IMR-90 (cell line): ENCODE results near the gene ZNF607. TPM values are rescaled to one million over a fixed set of nuclear protein-coding genes. Genes with fewer than 3 reads are reported as not detected.

Experiments used
- ATAC-seq: fragments of 200-7000 bp; cut with Tn5 transposase; 2 replicates; pipeline ENCODE4 v1.9.1; 2020; ENCODE audit warnings: low read depth, mild to moderate bottlenecking, moderate library complexity
- BruUV-seq: library from RNA; stranded (reverse); fragments of 400-500 nt; replicated peaks from 2 replicates; lab custom pipeline; 2021; lab: Mats Ljungman, UMichigan
- CTCF ChIA-PET: fragments of 300-600 bp; formaldehyde crosslinking; extraction: SDS; loops from one replicate; lab custom pipeline; 2021; ENCODE audit warnings: antibody characterized with exemption; lab: Yijun Ruan, JAX
- POLR2A ChIA-PET: fragments of 300-600 bp; sonication (Branson Sonifier 250); formaldehyde crosslinking; loops from one replicate; lab custom pipeline; 2022; ENCODE audit warnings: antibody characterized with exemption; ENCODE audit not compliant: unreplicated experiment; lab: Charles Lee
- DNase-seq: peaks from one replicate; pipeline ENCODE4 v3.0.0; 2013
- H2AFZ ChIP-seq: replicated peaks from 2 replicates; pipeline ENCODE3; 2013; ENCODE audit warnings: low read length, mild to moderate bottlenecking; ENCODE audit not compliant: poor library complexity
- H2AK5ac ChIP-seq: 2 replicates; pipeline ENCODE4 v1.6.1; 2013; ENCODE audit warnings: low read depth, low read length, inconsistent platforms
- H2AK9ac ChIP-seq: replicated peaks from 2 replicates; pipeline ENCODE3; 2013; ENCODE audit warnings: mild to moderate bottlenecking, low read depth, low read length, moderate library complexity; ENCODE audit not compliant: poor library complexity
- H2BK120ac ChIP-seq: 2 replicates; pipeline ENCODE4 v1.6.1; 2013; ENCODE audit warnings: low read depth, low read length, inconsistent platforms
- H2BK15ac ChIP-seq: 3 replicates; pipeline ENCODE4 v1.6.1; 2013; ENCODE audit warnings: low read depth, low read length, inconsistent platforms
- H2BK20ac ChIP-seq: 2 replicates; pipeline ENCODE4 v1.6.1; 2013; ENCODE audit warnings: low read depth, mild to moderate bottlenecking, inconsistent platforms, low read length, moderate library complexity
- H2BK5ac ChIP-seq: 2 replicates; pipeline ENCODE4 v1.6.1; 2013; ENCODE audit warnings: mild to moderate bottlenecking, low read depth, low read length, inconsistent platforms; ENCODE audit not compliant: poor library complexity, severe bottlenecking
- H3K14ac ChIP-seq: replicated peaks from 2 replicates; pipeline ENCODE4 v1.6.1; 2013; ENCODE audit warnings: low read depth, low read length, inconsistent platforms
- H3K18ac ChIP-seq: 2 replicates; pipeline ENCODE4 v1.6.1; 2013; ENCODE audit warnings: low read depth, low read length, control low read depth
- H3K23ac ChIP-seq: 2 replicates; pipeline ENCODE4 v1.6.1; 2013; ENCODE audit warnings: low read depth, low read length, inconsistent platforms
- H3K27ac ChIP-seq: 2 replicates; pipeline ENCODE4 v1.5.1; 2013; ENCODE audit warnings: mild to moderate bottlenecking, control low read depth, low read length; ENCODE audit not compliant: insufficient read depth
- H3K27me3 ChIP-seq: 2 replicates; pipeline ENCODE4 v1.6.1; 2013; ENCODE audit warnings: low read length; ENCODE audit not compliant: control insufficient read depth, insufficient read depth
- H3K36me3 ChIP-seq: 2 replicates; pipeline ENCODE4 v1.6.1; 2013; ENCODE audit warnings: low read length, mixed read lengths; ENCODE audit not compliant: control insufficient read depth, insufficient read depth
- H3K4ac ChIP-seq: 2 replicates; pipeline ENCODE4 v1.6.1; 2013; ENCODE audit warnings: low read depth, low read length, inconsistent platforms
- H3K4me1 ChIP-seq: 2 replicates; pipeline ENCODE4 v1.6.1; 2013; ENCODE audit warnings: low read length, mixed read lengths; ENCODE audit not compliant: control insufficient read depth, insufficient read depth
- H3K4me2 ChIP-seq: 2 replicates; pipeline ENCODE4 v1.6.1; 2013; ENCODE audit warnings: low read depth, mild to moderate bottlenecking, control low read depth, low read length, moderate library complexity
- H3K4me3 ChIP-seq: 2 replicates; pipeline ENCODE4 v1.5.1; 2013; ENCODE audit warnings: low read depth, mild to moderate bottlenecking, control low read depth, low read length, moderate library complexity; ENCODE audit not compliant: insufficient read depth
- H3K56ac ChIP-seq: 2 replicates; pipeline ENCODE4 v1.6.1; 2013; ENCODE audit warnings: low read length, inconsistent platforms; ENCODE audit not compliant: insufficient read depth; ENCODE audit errors: extremely low read depth
- H3K79me1 ChIP-seq, 2 experiments: 2 replicates each; pipeline ENCODE4 v1.6.1; 2013; ENCODE audit warnings: low read length in 2 of 2, inconsistent platforms in 1 of 2, low read depth in 1 of 2
- H3K9ac ChIP-seq: 2 replicates; pipeline ENCODE4 v1.6.1; 2013; ENCODE audit warnings: low read depth, low read length, control low read depth
- H3K9me1 ChIP-seq: 2 replicates; pipeline ENCODE4 v1.6.1; 2013; ENCODE audit warnings: low read length, inconsistent platforms; ENCODE audit not compliant: insufficient read depth
- H3K9me3 ChIP-seq: 2 replicates; pipeline ENCODE4 v1.6.1; 2013; ENCODE audit warnings: low read length; ENCODE audit not compliant: control insufficient read depth, insufficient read depth
- H4K20me1 ChIP-seq: 2 replicates; pipeline ENCODE4 v1.6.1; 2013; ENCODE audit warnings: low read length, inconsistent platforms; ENCODE audit not compliant: insufficient read depth
- H4K5ac ChIP-seq: 2 replicates; pipeline ENCODE4 v1.6.1; 2013; ENCODE audit warnings: mild to moderate bottlenecking, low read depth, low read length, control low read depth
- H4K8ac ChIP-seq, 2 experiments: 2 replicates each; pipeline ENCODE4 v1.6.1; 2013; ENCODE audit warnings: low read depth in 2 of 2, low read length in 2 of 2, control low read depth in 1 of 2, inconsistent platforms in 1 of 2
- H4K91ac ChIP-seq: 2 replicates; pipeline ENCODE4 v1.6.1; 2013; ENCODE audit warnings: low read depth, low read length, inconsistent platforms; ENCODE audit not compliant: insufficient read depth
- CHD1 ChIP-seq: IDR thresholded peaks from 2 replicates; pipeline ENCODE4 v1.6.1; 2012; ENCODE audit warnings: low read depth, low read length, improper control_type of control experiment
- MAZ ChIP-seq: IDR thresholded peaks from 2 replicates; pipeline ENCODE4 v1.6.1; 2012; ENCODE audit warnings: low read depth, mild to moderate bottlenecking, low read length, improper control_type of control experiment, moderate library complexity, borderline replicate concordance
- POLR2A ChIP-seq: IDR thresholded peaks from 2 replicates; pipeline ENCODE4 v1.6.1; 2012; ENCODE audit warnings: mild to moderate bottlenecking, low read depth, low read length
- RFX5 ChIP-seq: IDR thresholded peaks from 2 replicates; pipeline ENCODE4 v1.8.0; 2012; ENCODE audit warnings: low read depth, mild to moderate bottlenecking, low read length, moderate library complexity
- WGBS, 2 experiments: methylation state at CpG; one replicate each; pipeline versions ENCODE4 v1.1.5 to v1.1.7; 2013; ENCODE audit warnings: missing lambda C conversion rate in 2 of 2; ENCODE audit not compliant: insufficient read length in 1 of 2; ENCODE audit errors: extremely low coverage in 2 of 2; 5-methylcytosine and 5-hydroxymethylcytosine counted together
- dilution Hi-C: fragments of 300-500 bp; cut with HindIII; formaldehyde crosslinking; loops from one replicate; pipeline ENCODE4 v1.14.3; 2018; ENCODE audit warnings: low sequenced_read_pairs; ENCODE audit not compliant: unreplicated experiment
- in situ Hi-C: fragments of 300-500 bp; cut with MboI; formaldehyde crosslinking; loops from 3 replicates; pipeline ENCODE4 v1.14.3; 2019; ENCODE audit warnings: low sequenced_read_pairs, inconsistent platforms, mixed read lengths
- intact Hi-C: fragments of 100-400 bp; cut with micrococcal nuclease; formaldehyde crosslinking; loops from 2 replicates; pipeline ENCODE4 v1.10.0; 2022
- polyA plus RNA-seq, 3 experiments: library from polyadenylated mRNA; depleted of rRNA; stranded (reverse); fragments of >200 nt; gene quantifications; 2 replicates each; pipeline ENCODE4 v1.2.3, GENCODE V29; 2012; ENCODE audit warnings: low replicate concordance in 1 of 3
- total RNA-seq: library from RNA; depleted of rRNA; stranded (reverse); fragments of >200 nt; gene quantifications from 2 replicates; pipeline ENCODE4 v1.2.3, GENCODE V29; 2012

The ZNF607 gene
- total and polyA plus RNA-seq, 2 of the 4 experiments (the other 2 are of a cell fraction) = 1.2 to 2.7 TPM

DNA sequence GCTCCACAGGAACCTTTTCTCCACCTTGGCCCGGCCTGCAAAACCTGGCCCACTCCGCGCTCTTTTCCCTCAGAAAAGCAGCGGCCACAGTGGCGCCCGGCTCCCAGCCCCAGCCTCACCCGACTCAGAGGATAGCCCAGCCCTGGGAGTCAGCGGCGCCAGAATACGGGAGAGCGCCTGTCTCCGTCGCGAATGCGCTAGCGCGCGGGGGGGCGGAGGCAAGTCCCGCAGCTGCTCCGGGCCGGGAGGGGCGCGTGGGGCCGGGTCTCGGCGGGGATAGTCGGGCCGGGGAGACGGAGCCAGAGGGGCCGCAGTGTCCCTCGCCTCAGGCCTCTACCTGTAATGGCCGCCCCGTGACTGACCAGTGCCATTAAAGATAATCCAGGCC lies 64.3 kb downstream of the ZNF607 start, which contains the start of gene ZFP30:
ZFP30 (minus strand) TSS at position 165 of the 388 bp plus-strand sequence. CDS start 7,643 bp downstream, outside the sequence.
- H4K20me1 ChIP-seq = no peaks in the 10 kb centered on the region
- peak within 1 kb of the TSS; percentile 71 for H3K27ac ChIP-seq
- TF ChIP-seq CHD1 = 0 out of 2 replicates have a peak, but pooled peaks have one; percentile 46
- TF ChIP-seq POLR2A = peak; percentile 65; the same call in 1 of the 2 replicates
- no peak for TF ChIP-seq RFX5
- peak; percentile 75; the same call in 1 of the 2 replicates for TF ChIP-seq MAZ
- H3K18ac ChIP-seq = peak within 1 kb of the TSS; percentile 44
- peak within 1 kb of the TSS; percentile 96 for H2AK9ac ChIP-seq
- H3K23ac ChIP-seq = peak within 1 kb of the TSS; percentile 92
- H2BK5ac ChIP-seq = peak within 1 kb of the TSS; percentile 68
- H3K14ac ChIP-seq = peak within 1 kb of the TSS; percentile 91
- peak within 1 kb of the TSS; percentile 77; the same call in 1 of the 3 replicates for H2BK15ac ChIP-seq
- no peaks in the 10 kb centered on the region for H3K27me3 ChIP-seq
- in situ Hi-C loops = no loop called here
- peak within 1 kb of the TSS; percentile 95 for H3K4me2 ChIP-seq
- H4K8ac ChIP-seq = peak within 1 kb of the TSS; percentile 86 to 88
- peak within 1 kb of the TSS; percentile 87 for H3K4ac ChIP-seq
- no TSS peak for BruUV-seq
- peak within 1 kb of the TSS; percentile 81 for H4K91ac ChIP-seq
- H2BK120ac ChIP-seq = peak within 1 kb of the TSS; percentile 58
- CTCF ChIA-PET = no interaction called here
- H3K56ac ChIP-seq = peak within 1 kb of the TSS; percentile 85; the same call in 1 of the 2 replicates
- H3K4me1 ChIP-seq = no peaks in the 10 kb centered on the region
- DNase-seq (peak; percentile 81), ATAC-seq (peak; percentile 93)
- peak within 1 kb of the TSS; percentile 75 for H3K9ac ChIP-seq
- peak within 1 kb of the TSS; percentile 44; the same call in 1 of the 2 replicates for H2AK5ac ChIP-seq
- no peaks in the 10 kb centered on the region for H3K36me3 ChIP-seq
- peak within 1 kb of the TSS; percentile 89 for H3K4me3 ChIP-seq
- H3K9me1 ChIP-seq = no peaks in the 10 kb centered on the region
- intact Hi-C loops = loop anchor here (2.0 to 5.0 kb wide), 2 partner anchors 38 to 188 kb away; partner anchors contain the start of genes ZNF569 and ZNF570
- POLR2A ChIA-PET = interaction anchor here (0.6 kb wide), 1 partner anchor 285 kb away, joined by 3 read pairs; the partner anchor contains the start of gene ZNF527
- dilution Hi-C loops = no loop called here
- no peak within 1 kb of the TSS for H2BK20ac ChIP-seq
- peak within 1 kb of the TSS; percentile 98 for H2AFZ ChIP-seq
- peaks cover under 1% of the 10 kb centered on the region; the same call in 1 of the 2 replicates for H3K9me3 ChIP-seq
- peaks cover 0 to 17% of the 10 kb centered on the region in 2 experiments; a peak in 2 of 4 replicates for H3K79me1 ChIP-seq
- 0% methylated on average over 14 of the region's 34 CpGs; no CpG with 5 or more reads in 1 of the 2 experiments for WGBS, 2 experiments
- H4K5ac ChIP-seq = peak within 1 kb of the TSS; percentile 83
